SU-DHL-6 (cell line): ENCODE results near the gene CBX1.

ENCODE experiments used
- H2AFZ ChIP-seq: fragments of 200-600 bp; sonication (generic); 2 replicates; pipeline ENCODE4 v1.6.1; 2014; ENCODE audit warnings: low read depth, mild to moderate bottlenecking, moderate library complexity, mixed read lengths, antibody characterized with exemption, low read length; ENCODE audit not compliant: severe bottlenecking
- H3F3A ChIP-seq: fragments of 200-600 bp; shearing (Covaris generic); 2 replicates; pipeline ENCODE4 v1.6.0; 2016; ENCODE audit warnings: antibody characterized with exemption, mild to moderate bottlenecking; ENCODE audit not compliant: insufficient read depth
- H3K27ac ChIP-seq: fragments of 200-600 bp; sonication (generic); 2 replicates; pipeline ENCODE4 v1.5.1; 2016; ENCODE audit warnings: low read depth, mild to moderate bottlenecking, low read length, moderate library complexity, mixed read lengths
- H3K27me3 ChIP-seq: fragments of 200-600 bp; sonication (generic), shearing (Covaris generic); 2 replicates; pipeline ENCODE4 v1.6.0; 2014; ENCODE audit warnings: mild to moderate bottlenecking, low read length
- H3K36me3 ChIP-seq: fragments of 200-600 bp; sonication (generic); 2 replicates; pipeline ENCODE4 v1.6.1; 2014; ENCODE audit warnings: mild to moderate bottlenecking, low read length, mixed read lengths
- H3K4me2 ChIP-seq: fragments of 300-600, 200-600 bp; shearing (Covaris generic), sonication (generic); 2 replicates; pipeline ENCODE4 v1.6.0; 2014; ENCODE audit warnings: low read length, low read depth, mild to moderate bottlenecking; ENCODE audit not compliant: poor library complexity, severe bottlenecking
- H3K4me3 ChIP-seq: fragments of 200-600 bp; sonication (generic); 2 replicates; pipeline ENCODE4 v1.5.1; 2014; ENCODE audit warnings: antibody characterized with exemption, low read length, mild to moderate bottlenecking, mixed read lengths; ENCODE audit not compliant: insufficient read depth, poor library complexity, severe bottlenecking
- H3K79me2 ChIP-seq: fragments of 200-600 bp; sonication (generic); 2 replicates; pipeline ENCODE4 v1.6.1; 2014; ENCODE audit warnings: mild to moderate bottlenecking, low read length, moderate library complexity; ENCODE audit not compliant: insufficient read depth
- H3K9ac ChIP-seq: fragments of 200-600 bp; sonication (generic); 2 replicates; pipeline ENCODE4 v1.7.0; 2014; ENCODE audit warnings: mild to moderate bottlenecking, low read length
- H3K9me2 ChIP-seq: fragments of 200-600 bp; sonication (generic); replicated peaks from 2 replicates; pipeline ENCODE4 v1.6.1; 2014; ENCODE audit warnings: low read length; ENCODE audit not compliant: insufficient read depth
- H3K9me3 ChIP-seq: fragments of 200-600 bp; sonication (generic); 2 replicates; pipeline ENCODE4 v1.6.1; 2014; ENCODE audit warnings: low read length, mixed read lengths; ENCODE audit not compliant: insufficient read depth
- H4K20me1 ChIP-seq: fragments of 200-600 bp; sonication (generic); 2 replicates; pipeline ENCODE4 v1.6.1; 2014; ENCODE audit warnings: low read depth, mild to moderate bottlenecking, antibody characterized with exemption, low read length, moderate library complexity, mixed read lengths
- EZH2phosphoT487 ChIP-seq: fragments of 200-600 bp; sonication (generic), shearing (Covaris generic); conservative IDR thresholded peaks from 2 replicates; pipeline ENCODE4 v1.6.1; 2018; ENCODE audit warnings: mild to moderate bottlenecking, antibody characterized with exemption, low read length, moderate library complexity, mixed read lengths
- TF ChIP-seq, protein P1 (sequence below): fragments of 200-600 bp; sonication (generic); IDR thresholded peaks from one replicate; pipeline ENCODE4 v1.5.1; 2017; ENCODE audit warnings: antibody characterized with exemption, mild to moderate bottlenecking, low read length, moderate library complexity; ENCODE audit not compliant: insufficient read depth, poor library complexity, severe bottlenecking

CBX1 gene

DNA sequence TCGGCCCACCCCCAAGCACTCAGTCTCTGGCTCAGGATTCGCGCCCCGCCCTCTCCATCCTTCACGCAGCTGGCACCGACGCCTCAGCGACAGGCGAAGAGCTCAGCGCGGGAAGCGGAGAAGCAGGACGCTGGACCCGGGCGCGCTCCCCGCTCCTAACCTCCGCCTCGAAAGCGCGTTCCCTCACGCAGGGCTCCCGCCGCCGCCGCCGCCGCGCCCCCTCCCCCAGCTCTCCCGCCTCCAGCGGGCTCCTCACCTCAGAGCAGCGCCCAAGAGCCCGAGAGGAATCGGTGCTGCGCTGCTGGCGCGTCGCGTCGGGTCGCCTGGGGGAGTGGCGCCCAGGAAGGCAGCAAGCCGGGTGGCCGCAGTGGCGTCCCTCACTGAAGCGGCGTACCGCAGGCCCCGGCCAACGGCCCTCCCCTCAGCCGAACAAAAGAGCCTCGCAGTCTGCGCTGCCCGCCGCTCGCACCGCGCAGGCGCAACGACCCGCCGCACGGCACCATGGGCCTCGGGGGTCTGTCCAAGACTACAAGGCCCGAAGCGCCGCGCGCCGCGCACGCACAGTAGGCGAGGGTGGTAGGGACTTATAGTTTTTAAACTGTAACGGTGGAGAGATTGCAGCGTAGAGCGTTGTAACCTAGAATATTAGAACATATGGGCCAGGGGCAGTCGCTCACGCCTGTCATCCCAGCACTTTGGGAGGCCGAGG is at the start of gene CBX1:
Gene CBX1 (minus strand): TSS at position 467 of the 709 bp plus-strand sequence. CDS start 24,474 bp downstream, outside the sequence.
- Histone ChIP-seq H3K9me3 (peaks cover 8% of the 10 kb centered on the region; the same call in 1 of the 2 replicates), H3K27ac (peak within 1 kb of the TSS; percentile 65), H3K4me3 (peak within 1 kb of the TSS; percentile 78), H3F3A (peaks cover 19% of the 10 kb centered on the region), H3K27me3 (no peaks in the 10 kb centered on the region), H2AFZ (peak within 1 kb of the TSS; percentile 78), H3K9ac (peak within 1 kb of the TSS; percentile 83), H3K9me2 (no peaks in the 10 kb centered on the region), H3K4me2 (peak within 1 kb of the TSS; percentile 96), H4K20me1 (peaks cover 5% of the 10 kb centered on the region; the same call in 1 of the 2 replicates), H3K36me3 (no peaks in the 10 kb centered on the region), H3K79me2 (peaks cover 49% of the 10 kb centered on the region)
- no peak for TF ChIP-seq EZH2phosphoT487
- TF ChIP-seq, protein P1, sequence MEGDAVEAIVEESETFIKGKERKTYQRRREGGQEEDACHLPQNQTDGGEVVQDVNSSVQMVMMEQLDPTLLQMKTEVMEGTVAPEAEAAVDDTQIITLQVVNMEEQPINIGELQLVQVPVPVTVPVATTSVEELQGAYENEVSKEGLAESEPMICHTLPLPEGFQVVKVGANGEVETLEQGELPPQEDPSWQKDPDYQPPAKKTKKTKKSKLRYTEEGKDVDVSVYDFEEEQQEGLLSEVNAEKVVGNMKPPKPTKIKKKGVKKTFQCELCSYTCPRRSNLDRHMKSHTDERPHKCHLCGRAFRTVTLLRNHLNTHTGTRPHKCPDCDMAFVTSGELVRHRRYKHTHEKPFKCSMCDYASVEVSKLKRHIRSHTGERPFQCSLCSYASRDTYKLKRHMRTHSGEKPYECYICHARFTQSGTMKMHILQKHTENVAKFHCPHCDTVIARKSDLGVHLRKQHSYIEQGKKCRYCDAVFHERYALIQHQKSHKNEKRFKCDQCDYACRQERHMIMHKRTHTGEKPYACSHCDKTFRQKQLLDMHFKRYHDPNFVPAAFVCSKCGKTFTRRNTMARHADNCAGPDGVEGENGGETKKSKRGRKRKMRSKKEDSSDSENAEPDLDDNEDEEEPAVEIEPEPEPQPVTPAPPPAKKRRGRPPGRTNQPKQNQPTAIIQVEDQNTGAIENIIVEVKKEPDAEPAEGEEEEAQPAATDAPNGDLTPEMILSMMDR, result no peak

GRCh38 chr17:48150597-48151001 is 49.3 kb upstream of the CBX1 start:
- H3K27me3 ChIP-seq, result no peaks in the 10 kb centered on the region

DNA sequence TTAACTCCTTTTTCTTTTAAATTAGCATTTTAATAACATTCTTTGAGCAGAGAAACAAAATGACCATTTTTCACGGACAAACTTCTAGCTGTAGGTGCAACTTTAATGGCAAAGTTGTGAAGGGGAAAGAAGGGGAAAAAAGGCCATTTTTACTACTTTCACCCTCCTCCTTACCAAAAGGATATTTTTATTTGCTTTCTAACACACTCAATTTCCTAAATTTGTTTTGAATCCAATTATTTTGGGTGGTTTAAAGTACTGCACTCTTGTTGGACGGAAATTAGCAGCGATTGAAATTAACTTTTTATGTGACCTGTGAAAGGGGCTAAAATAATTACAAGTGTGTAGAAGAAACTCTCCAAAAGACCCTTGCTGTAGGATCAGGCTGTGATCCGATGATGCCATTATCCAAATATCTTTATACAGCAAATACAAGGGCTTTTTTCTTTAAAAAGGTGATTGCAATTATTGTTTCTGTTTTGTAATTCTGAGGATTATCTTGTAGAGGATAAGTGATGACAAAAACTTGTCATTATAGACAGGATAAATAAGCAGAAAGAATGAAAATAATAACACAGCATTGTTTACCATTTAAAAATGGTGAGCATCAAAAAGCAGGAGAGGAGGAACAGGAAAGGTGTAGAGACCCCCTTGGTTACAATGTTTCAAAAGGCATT is 48.6 kb upstream of the CBX1 start:
- Histone ChIP-seq H3K4me2 (no peak overlapping the region), H3K9ac (no peak overlapping the region), H3K9me2 (no peaks in the 10 kb centered on the region), H4K20me1 (no peaks in the 10 kb centered on the region), H3K79me2 (no peaks in the 10 kb centered on the region), H3K9me3 (no peaks in the 10 kb centered on the region), H3K27ac (no peak overlapping the region), H3F3A (no peaks in the 10 kb centered on the region), H3K4me3 (no peak overlapping the region), H3K27me3 (no peaks in the 10 kb centered on the region), H2AFZ (no peak overlapping the region), H3K36me3 (no peaks in the 10 kb centered on the region)
- TF ChIP-seq EZH2phosphoT487, result no peak
- TF ChIP-seq, protein P1, result no peak

More at GRCh38 chr17:48150597-48151001, 49.3 kb upstream of the CBX1 start:
- Histone ChIP-seq H3F3A (no peaks in the 10 kb centered on the region), H3K9ac (no peak overlapping the region), H3K27ac (no peak overlapping the region), H3K4me2 (no peak overlapping the region), H4K20me1 (no peaks in the 10 kb centered on the region), H3K9me3 (no peaks in the 10 kb centered on the region), H3K9me2 (no peaks in the 10 kb centered on the region), H3K79me2 (no peaks in the 10 kb centered on the region), H3K4me3 (no peak overlapping the region), H2AFZ (no peak overlapping the region), H3K36me3 (no peaks in the 10 kb centered on the region)
- TF ChIP-seq, protein P1, result no peak
- no peak for TF ChIP-seq EZH2phosphoT487
